HG03196 (cell line): ENCODE data around the gene RALGAPB.
"Not testable (repeated sequence)": the region's sequence is repeated elsewhere in the genome, so short reads cannot be mapped to it uniquely, and the experiment has no call there.

Experiments
- ATAC-seq: cut with Tn5 transposase; IDR thresholded peaks from one replicate; pipeline ENCODE4 v1.9.1; 2021; ENCODE audit not compliant: unreplicated experiment

Gene RALGAPB

DNA sequence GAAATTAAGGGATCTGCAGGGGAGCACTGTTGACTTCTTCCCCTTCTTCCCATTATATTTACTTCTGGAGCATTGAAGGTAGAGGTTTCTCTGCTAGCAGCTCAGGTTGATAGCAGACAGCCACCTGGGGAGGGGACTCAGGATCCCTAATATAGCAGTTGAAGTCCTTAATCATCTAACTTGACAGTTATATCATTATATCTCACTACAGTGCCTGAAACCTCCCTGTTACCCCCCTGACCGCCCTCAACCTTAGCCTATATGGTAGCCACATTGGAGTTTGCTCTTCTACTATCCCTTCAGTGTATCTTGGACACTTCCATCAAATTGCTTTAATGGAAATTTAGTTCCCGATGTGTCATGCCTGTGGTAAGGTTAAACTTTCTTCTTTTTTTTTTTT is 7.0 kb downstream of the RALGAPB start:
- no peak for ATAC-seq

GRCh38 chr20:38485041-38485440 is 12.4 kb downstream of the RALGAPB start:
- no peak for ATAC-seq

DNA sequence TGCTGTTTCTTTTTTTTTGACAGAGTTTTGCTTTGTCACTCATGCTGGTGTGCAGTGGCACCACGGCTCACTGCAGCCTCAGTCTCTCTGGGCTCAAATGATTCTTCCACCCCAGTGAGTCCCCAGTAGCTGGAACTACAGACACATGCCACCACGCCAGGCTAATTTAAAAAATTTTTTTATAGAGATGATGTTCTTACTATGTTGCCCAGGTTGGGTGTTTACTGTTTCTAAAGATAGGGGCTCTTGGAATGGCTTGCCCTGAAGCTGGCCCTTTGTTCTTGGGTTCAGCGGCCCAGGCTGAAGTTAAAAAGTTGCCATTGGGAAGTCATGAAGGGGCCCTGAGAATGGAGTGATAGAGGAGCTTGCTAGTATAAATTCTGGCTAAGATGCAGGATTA is 16.5 kb downstream of the RALGAPB start:
- ATAC-seq: no peak

DNA sequence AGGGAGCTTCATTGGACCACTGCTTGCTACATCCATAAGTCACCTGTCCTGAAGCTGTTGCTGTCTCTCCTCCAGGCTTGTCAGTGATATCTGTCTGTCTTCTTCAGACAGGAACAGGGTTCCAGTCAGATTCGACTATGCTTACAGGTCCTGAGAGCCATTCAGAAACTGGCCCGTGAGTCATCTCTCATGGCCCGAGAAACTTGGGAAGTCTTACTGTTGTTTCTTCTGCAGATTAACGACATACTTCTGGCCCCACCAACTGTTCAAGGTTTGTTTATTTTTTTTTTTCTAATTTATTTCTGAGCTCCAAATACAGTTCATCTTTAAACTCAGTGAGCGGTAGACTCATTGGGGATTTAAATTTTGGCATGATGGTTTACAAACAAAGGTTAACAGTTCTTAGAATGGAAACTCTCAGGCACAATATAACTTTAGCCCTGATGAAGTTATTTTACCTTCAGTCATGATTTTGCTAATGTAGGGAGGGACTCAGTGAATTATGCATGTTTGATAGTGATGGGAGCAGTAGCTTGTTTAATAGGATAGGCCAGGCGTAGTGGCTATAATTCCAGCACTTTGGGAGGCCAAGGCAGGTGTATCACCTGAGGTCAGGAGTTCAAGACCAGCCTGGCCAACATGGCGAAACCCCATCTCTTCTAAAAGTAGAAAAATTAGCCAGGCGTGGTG is 24.7 kb downstream of the RALGAPB start:
- ATAC-seq: no peak

DNA sequence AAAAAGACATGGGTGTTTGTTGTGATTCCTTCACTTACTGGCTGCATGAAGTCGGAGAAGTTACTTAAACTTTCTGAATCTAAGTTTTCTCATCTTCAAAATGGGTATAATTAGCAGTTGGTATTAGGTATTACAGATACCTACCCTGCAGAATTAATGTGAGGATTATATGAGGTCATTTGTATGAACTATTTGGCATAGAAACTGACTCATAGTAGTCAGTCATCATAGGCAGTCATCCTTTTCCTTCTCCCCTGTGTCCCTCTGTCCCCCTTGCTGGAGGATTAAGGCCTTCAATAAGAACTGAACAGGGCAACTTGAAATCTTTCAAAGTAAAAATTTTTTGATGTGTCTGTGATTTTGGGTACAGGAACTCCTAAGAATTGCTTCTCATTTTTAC is 26.3 kb downstream of the RALGAPB start:
- ATAC-seq: no peak

GRCh38 chr20:38499366-38499765 is 26.7 kb downstream of the RALGAPB start:
- no peak for ATAC-seq

GRCh38 chr20:38501858-38502436 is 29.3 kb downstream of the RALGAPB start:
- ATAC-seq: no peak

- no peak for ATAC-seq
These were observed 31.9 kb downstream of the RALGAPB start for GRCh38 chr20:38504368-38505090.

GRCh38 chr20:38505091-38505455 is 32.4 kb downstream of the RALGAPB start:
- ATAC-seq: no peak

GRCh38 chr20:38511726-38512125 is 39.1 kb downstream of the RALGAPB start:
- not testable (repeated sequence) for ATAC-seq

DNA sequence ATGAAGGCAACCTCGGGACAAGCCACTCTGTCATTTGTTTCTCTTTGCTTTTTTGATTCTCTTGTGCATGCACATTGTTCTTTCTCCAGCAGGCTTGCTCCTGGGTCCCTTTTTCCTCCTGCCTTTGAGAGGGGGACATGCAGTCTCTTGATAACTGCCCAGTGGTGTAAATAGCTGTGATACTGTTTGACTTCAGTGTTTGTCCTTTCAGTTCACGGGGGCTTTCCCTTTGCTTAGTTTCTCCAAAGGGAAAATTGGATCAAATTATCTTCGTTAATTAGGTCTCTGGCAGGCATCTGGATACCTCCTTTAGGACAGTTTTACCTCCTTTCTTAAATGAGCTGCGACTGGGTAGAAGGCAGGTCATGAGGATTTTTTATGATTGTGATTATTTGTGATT is 41.5 kb downstream of the RALGAPB start:
- no peak for ATAC-seq

DNA sequence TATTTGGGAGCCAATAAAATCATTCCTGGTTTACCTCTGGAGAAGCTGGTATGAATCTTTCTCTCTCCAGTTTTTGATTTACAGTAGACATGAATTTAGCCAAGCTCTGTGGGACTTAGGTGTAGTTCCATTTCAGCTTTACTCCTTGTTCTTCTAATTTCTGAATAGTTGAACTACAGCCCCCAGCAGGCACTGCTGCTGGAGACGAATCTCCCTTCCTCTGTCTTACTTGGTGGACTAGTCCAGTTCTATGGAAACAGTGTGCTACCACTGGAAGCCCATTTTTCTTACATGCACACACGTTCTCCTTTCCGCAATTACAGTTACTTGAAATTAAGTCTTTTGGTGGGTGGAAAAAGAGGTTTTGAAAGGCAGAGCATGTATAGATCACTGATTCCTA is 42.3 kb downstream of the RALGAPB start:
- no peak for ATAC-seq

DNA sequence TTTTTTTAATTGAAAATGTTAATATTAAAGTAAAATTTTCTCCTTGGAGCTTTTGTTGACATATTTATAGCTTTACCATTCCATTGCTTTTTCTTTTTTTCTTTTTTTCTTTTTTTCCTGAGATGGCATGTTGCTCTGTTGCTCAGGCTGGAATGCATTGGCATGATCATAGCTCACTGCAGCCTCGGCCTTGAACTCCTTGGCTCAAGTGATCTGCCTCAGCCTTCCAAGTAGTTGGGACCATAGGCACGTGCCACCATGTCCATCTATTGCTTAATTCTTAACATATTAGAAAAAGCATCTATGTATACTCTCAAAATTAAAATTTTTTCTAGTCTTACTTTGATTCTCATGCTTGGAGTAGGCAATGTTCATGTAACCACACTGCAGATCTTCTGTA is 43.0 kb downstream of the RALGAPB start:
- ATAC-seq: no peak

GRCh38 chr20:38519426-38519825 is 46.8 kb downstream of the RALGAPB start:
- no peak for ATAC-seq

GRCh38 chr20:38520261-38520660 is 47.6 kb downstream of the RALGAPB start:
- no peak for ATAC-seq

DNA sequence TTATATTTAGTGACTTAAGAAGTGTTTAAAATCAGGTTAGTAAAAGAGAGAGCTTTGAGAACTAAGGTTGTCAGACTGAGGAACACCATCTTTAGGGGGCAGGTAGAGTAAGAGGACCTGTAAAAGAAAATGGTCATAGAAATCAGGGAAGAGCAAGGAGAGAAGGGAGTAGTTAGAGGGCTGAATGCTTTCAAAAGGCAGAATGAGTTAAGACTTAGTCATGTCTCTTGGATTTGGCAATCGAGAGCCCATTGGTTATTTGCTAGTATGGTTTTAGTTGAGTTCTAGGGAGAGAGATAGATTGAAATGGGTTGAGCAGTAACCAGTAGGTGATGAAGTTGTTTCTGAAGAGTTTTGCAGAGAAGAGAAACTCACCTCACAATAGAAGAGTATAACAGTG is 51.1 kb downstream of the RALGAPB start:
- no peak for ATAC-seq

GRCh38 chr20:38528167-38528566 is 55.5 kb downstream of the RALGAPB start:
- ATAC-seq: no peak

DNA sequence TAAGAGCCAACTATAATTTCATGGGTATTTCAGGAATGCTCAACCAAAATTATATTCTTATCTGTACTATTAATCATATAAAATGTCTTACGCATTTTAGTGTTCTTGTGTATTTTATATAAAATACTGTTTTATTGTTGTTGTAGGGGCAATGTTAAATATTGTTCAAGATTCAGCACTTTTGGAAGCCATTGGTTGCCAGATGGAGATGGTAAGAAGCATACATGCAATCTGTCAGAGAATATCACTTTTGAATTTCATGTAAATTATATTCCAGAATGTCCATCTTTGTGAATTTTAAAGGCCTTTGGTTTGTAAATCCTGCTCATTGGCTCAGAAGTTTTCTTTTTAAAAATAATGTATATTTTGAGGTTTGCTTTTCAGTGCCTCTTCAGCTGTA is 58.4 kb downstream of the RALGAPB start:
- ATAC-seq: no peak

GRCh38 chr20:38534756-38535155 is 62.1 kb downstream of the RALGAPB start:
- ATAC-seq: no peak

GRCh38 chr20:38536310-38536709 is 63.7 kb downstream of the RALGAPB start:
- no peak for ATAC-seq

- ATAC-seq: no peak
These were observed 64.5 kb downstream of the RALGAPB start for GRCh38 chr20:38537176-38537575.

GRCh38 chr20:38538789-38539188 is 66.1 kb downstream of the RALGAPB start:
- ATAC-seq: no peak
